ENCODE results near the gene UPP2. TPM values are rescaled to one million over a fixed set of nuclear protein-coding genes. Genes with fewer than 3 reads are reported as not detected.
A peak's percentile ranks its signal among the peaks of the same experiment; 100 is the strongest.

UPP2 gene
- total and polyA plus RNA-seq, 2 of the 13 experiments (the other 11 are each of a cell fraction or from before 2014, with no cell fraction given) = 0.07 to 0.28 TPM

- no peak; the same call in 1 of the 2 replicates for TF ChIP-seq MBD4 (IDR thresholded peaks at IDR 0.05; ENCODE audit: borderline replicate concordance, low read length)
- TF ChIP-seq TSC22D2 (CRISPR knock-in tag; IDR thresholded peaks at IDR 0.05; ENCODE audit: borderline replicate concordance) = 0 out of 2 replicates have a peak, but pooled peaks have one; percentile 0
- 0 out of 2 replicates have a peak, but pooled peaks have one; percentile 41 for TF ChIP-seq NR2F2 (IDR thresholded peaks at IDR 0.05; ENCODE audit: borderline replicate concordance, low read depth)
- TF ChIP-seq PRDM4 (CRISPR knock-in tag; IDR thresholded peaks at IDR 0.05; ENCODE audit: borderline replicate concordance) = no peak
- TF ChIP-seq HIVEP1 (CRISPR knock-in tag; IDR thresholded peaks at IDR 0.05) = no peak
- no peak for TF ChIP-seq ZNF761 (CRISPR knock-in tag; conservative IDR thresholded peaks at IDR 0.05)
- TF ChIP-seq NR3C1 (CRISPR knock-in tag; IDR thresholded peaks at IDR 0.05) = no peak
- TF ChIP-seq ZNF619 (CRISPR knock-in tag; IDR thresholded peaks at IDR 0.05) = no peak
- TF ChIP-seq SMAD3 (CRISPR knock-in tag; IDR thresholded peaks at IDR 0.05) = peak; percentile 82
- no peak for TF ChIP-seq ZBTB42 (CRISPR knock-in tag; IDR thresholded peaks at IDR 0.05)
- no peak; the same call in 1 of the 2 replicates for TF ChIP-seq LRRFIP1 (CRISPR knock-in tag; conservative IDR thresholded peaks at IDR 0.05)
- TF ChIP-seq ZNF609 (CRISPR knock-in tag; IDR thresholded peaks at IDR 0.05; ENCODE audit: borderline replicate concordance) = peak; percentile 73; the same call in 1 of the 2 replicates
- no peak for TF ChIP-seq CENPBD1 (CRISPR knock-in tag; IDR thresholded peaks at IDR 0.05; ENCODE audit: borderline replicate concordance, low read depth)
- TF ChIP-seq MEIS2 (CRISPR knock-in tag; IDR thresholded peaks at IDR 0.05) = peak; percentile 81
These were observed 26.7 kb downstream of the UPP2 start (continued) for GRCh38 chr2:158128168-158128973.
